HFFc6 (cell line): ENCODE measurements around the gene NLGN4Y. TPM values are rescaled to one million over a fixed set of nuclear protein-coding genes. Genes with fewer than 3 reads are reported as not detected.

Source experiments
- DNase-seq: peaks from one replicate; pipeline ENCODE4 v3.0.0-alpha.2; 2018
- H3K27ac Mint-ChIP-seq: 2 replicates; pipeline ENCODE4 v1.8.0; 2020; ENCODE audit warnings: mild to moderate bottlenecking, mixed read lengths
- H3K27me3 Mint-ChIP-seq: 2 replicates; pipeline ENCODE4 v1.8.0; 2021; ENCODE audit warnings: mild to moderate bottlenecking, moderate library complexity, mixed read lengths; ENCODE audit not compliant: insufficient read depth
- H3K36me3 Mint-ChIP-seq: 2 replicates; pipeline ENCODE4 v1.8.0; 2021; ENCODE audit warnings: low read depth, mixed read lengths
- H3K4me1 Mint-ChIP-seq: 2 replicates; pipeline ENCODE4 v1.8.0; 2020; ENCODE audit warnings: low read depth, mixed read lengths
- H3K4me3 Mint-ChIP-seq: 2 replicates; pipeline ENCODE4 v1.8.0; 2020; ENCODE audit warnings: mild to moderate bottlenecking, moderate library complexity, mixed read lengths
- H3K9me3 Mint-ChIP-seq: 2 replicates; pipeline ENCODE4 v1.8.0; 2020; ENCODE audit warnings: mild to moderate bottlenecking, mixed read lengths
- CTCF ChIP-seq: fragments of 200-600 bp; sonication (generic); IDR thresholded peaks from 2 replicates; pipeline ENCODE4 v1.5.0; 2021; ENCODE audit warnings: antibody characterized with exemption, mild to moderate bottlenecking
- total RNA-seq, 6 experiments: library from RNA; stranded (reverse); fragmentation: NEBNext Ultra II Directional; extraction: Animal tissue kit (Norgen Biotek cat#: 25700); gene quantifications; 2 replicates in 1 of 6; 3 replicates in 5 of 6; pipeline ENCODE4 v1.2.3, GENCODE V29; 2021

Gene NLGN4Y
- total RNA-seq, 6 experiments from 2014 or later: 12.5 to 19.2 (median 16.5) TPM

GRCh38 chrY:14628208-14628607, 103.9 kb downstream of the NLGN4Y start:
- peaks cover 15% of the 10 kb centered on the region for H3K36me3 Mint-ChIP-seq
- peaks cover 12% of the 10 kb centered on the region for H3K4me1 Mint-ChIP-seq
- TF ChIP-seq CTCF: no peak
- no peaks in the 10 kb centered on the region; the same call in 1 of the 2 replicates for H3K27me3 Mint-ChIP-seq
- DNase-seq: no peak
- no peak overlapping the region for H3K27ac Mint-ChIP-seq
- H3K4me3 Mint-ChIP-seq: no peak overlapping the region
- no peaks in the 10 kb centered on the region for H3K9me3 Mint-ChIP-seq

- no peaks in the 10 kb centered on the region for H3K27me3 Mint-ChIP-seq
- peak; percentile 42 for DNase-seq
- peak overlapping the region; percentile 17; the same call in 1 of the 2 replicates for H3K27ac Mint-ChIP-seq
- TF ChIP-seq CTCF: no peak
- H3K4me3 Mint-ChIP-seq: no peak overlapping the region
- no peaks in the 10 kb centered on the region for H3K9me3 Mint-ChIP-seq
- H3K4me1 Mint-ChIP-seq: peaks cover 16% of the 10 kb centered on the region
- peaks cover under 1% of the 10 kb centered on the region; the same call in 1 of the 2 replicates for H3K36me3 Mint-ChIP-seq
Observed at GRCh38 chrY:14631676-14632075, 107.3 kb downstream of the NLGN4Y start.

DNA sequence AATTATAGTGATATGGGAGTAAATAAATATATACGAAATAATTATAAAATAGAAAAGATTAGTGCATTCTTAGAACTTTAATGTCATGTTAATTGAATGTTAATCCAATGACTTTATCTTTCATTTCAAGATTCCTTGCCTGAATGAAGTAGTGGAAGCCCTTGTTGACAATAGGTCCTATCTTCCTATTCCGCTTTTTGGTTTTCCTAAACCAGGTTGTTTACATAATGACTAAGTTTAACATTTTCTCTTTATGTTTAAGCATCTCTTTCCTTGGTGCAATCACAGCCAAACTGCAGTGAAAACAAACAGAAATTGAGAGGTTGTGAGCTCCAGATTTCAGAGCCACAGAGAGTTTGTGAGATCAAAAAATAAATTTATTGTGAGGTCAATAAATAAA, 109.4 kb downstream of the NLGN4Y start:
- TF ChIP-seq CTCF: no peak
- no peak for DNase-seq
- Mint-ChIP-seq H3K36me3 (no peaks in the 10 kb centered on the region), H3K9me3 (no peaks in the 10 kb centered on the region), H3K4me3 (no peak overlapping the region), H3K27me3 (no peaks in the 10 kb centered on the region), H3K4me1 (peaks cover 16% of the 10 kb centered on the region), H3K27ac (peak overlapping the region; percentile 36; the same call in 1 of the 2 replicates)

DNA sequence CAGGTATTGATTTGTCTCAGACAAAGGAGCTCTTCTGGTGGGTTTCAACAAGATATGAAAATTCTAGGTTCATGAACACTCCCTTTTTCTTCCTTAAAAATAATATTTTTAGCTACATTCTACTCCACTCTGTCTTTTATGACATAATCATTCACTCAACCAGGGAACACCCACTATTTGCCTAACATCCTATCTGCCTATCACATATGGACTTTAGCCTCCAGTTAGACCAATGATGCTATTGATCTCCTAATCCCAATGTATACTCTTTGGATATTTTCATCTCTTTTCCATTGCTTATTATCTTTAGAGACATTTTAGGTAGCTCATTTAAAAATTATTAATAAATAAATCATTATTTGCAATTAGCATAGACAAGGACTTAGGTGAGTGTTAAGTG, 110.6 kb downstream of the NLGN4Y start:
- DNase-seq: no peak
- Mint-ChIP-seq H3K27ac (no peak overlapping the region), H3K4me3 (no peak overlapping the region), H3K9me3 (no peaks in the 10 kb centered on the region), H3K4me1 (peaks cover 16% of the 10 kb centered on the region), H3K36me3 (no peaks in the 10 kb centered on the region), H3K27me3 (no peaks in the 10 kb centered on the region)
- no peak for TF ChIP-seq CTCF

DNA sequence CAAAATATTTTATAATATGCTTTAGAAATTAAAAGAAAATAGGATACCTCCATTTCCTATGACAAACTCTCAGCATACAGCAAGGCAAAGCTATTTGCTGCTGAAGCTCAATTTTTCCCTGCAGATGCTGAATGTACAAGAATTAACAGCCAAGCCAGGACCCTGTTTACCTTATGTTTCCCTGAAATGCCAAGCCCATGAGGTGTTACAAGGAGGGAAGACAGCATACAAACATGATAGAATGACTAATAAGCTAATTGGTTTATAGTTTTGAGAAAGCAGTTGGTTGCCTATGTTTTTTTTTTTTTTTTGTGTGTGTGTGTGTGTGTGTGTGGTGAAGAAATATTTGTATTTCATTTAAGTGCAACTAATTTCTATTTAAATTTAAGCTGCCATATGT, 113.2 kb downstream of the NLGN4Y start:
- H3K9me3 Mint-ChIP-seq: no peaks in the 10 kb centered on the region
- H3K4me1 Mint-ChIP-seq: peaks cover 4% of the 10 kb centered on the region; the same call in 1 of the 2 replicates
- TF ChIP-seq CTCF: no peak
- no peaks in the 10 kb centered on the region for H3K36me3 Mint-ChIP-seq
- H3K4me3 Mint-ChIP-seq: no peak overlapping the region
- H3K27me3 Mint-ChIP-seq: no peaks in the 10 kb centered on the region
- DNase-seq: peak; percentile 0
- H3K27ac Mint-ChIP-seq: no peak overlapping the region

DNA sequence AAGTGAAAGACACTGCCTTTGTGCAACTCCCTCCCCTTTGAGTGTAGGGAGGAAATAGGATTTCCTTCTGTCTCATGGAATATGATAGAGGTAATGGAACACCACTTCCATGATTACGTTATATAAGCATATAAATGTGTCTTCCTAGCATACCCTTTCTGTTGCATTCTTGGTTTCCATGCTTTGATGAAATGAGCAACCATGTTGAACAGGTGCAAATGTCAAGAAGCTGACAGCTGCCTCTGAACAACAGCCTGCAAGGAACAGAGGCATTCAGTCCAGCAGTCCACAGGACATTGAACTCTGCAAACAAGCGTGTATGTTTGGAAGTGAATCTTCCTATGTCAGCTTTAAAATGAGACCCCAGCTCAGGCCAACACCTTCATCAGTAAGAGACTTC, 117.5 kb downstream of the NLGN4Y start:
- Mint-ChIP-seq H3K4me1 (peaks cover 20% of the 10 kb centered on the region), H3K9me3 (no peaks in the 10 kb centered on the region), H3K27me3 (no peaks in the 10 kb centered on the region), H3K27ac (no peak overlapping the region), H3K36me3 (peaks cover 6% of the 10 kb centered on the region; the same call in 1 of the 2 replicates), H3K4me3 (no peak overlapping the region)
- no peak for DNase-seq
- no peak for TF ChIP-seq CTCF
